ENCODE measurements around the gene C19orf81. TPM values are rescaled to one million over a fixed set of nuclear protein-coding genes. Genes with fewer than 3 reads are reported as not detected.

C19orf81 gene
- total RNA-seq, 1 donor from 2014 or later, result not detected

- DNase-seq (ENCODE audit: extremely low spot score, unreplicated experiment), result no peak
- Mint-ChIP-seq H3K36me3 (ENCODE audit: unreplicated experiment) (no peaks in the 10 kb centered on the region), H3K27ac (ENCODE audit: unreplicated experiment) (no peak overlapping the region), H3K9me3 (ENCODE audit: unreplicated experiment) (peaks cover 9% of the 10 kb centered on the region), H3K27me3 (ENCODE audit: unreplicated experiment) (peaks cover 24% of the 10 kb centered on the region), H3K4me3 (ENCODE audit: unreplicated experiment) (no peak overlapping the region), H3K4me1 (ENCODE audit: unreplicated experiment) (peaks cover 2% of the 10 kb centered on the region)
- no peak for TF ChIP-seq CTCF (IDR thresholded peaks at IDR 0.05)
Observed at GRCh38 chr19:50636317-50637085, 12.7 kb upstream of the C19orf81 start.

- H3K4me1 Mint-ChIP-seq (ENCODE audit: unreplicated experiment), result peaks cover 2% of the 10 kb centered on the region
- no peak overlapping the region for H3K4me3 Mint-ChIP-seq (ENCODE audit: unreplicated experiment)
- no peak for TF ChIP-seq CTCF (IDR thresholded peaks at IDR 0.05)
- DNase-seq (ENCODE audit: extremely low spot score, unreplicated experiment), result no peak
- H3K36me3 Mint-ChIP-seq (ENCODE audit: unreplicated experiment), result no peaks in the 10 kb centered on the region
- H3K27ac Mint-ChIP-seq (ENCODE audit: unreplicated experiment), result no peak overlapping the region
- peaks cover 24% of the 10 kb centered on the region for H3K27me3 Mint-ChIP-seq (ENCODE audit: unreplicated experiment)
- H3K9me3 Mint-ChIP-seq (ENCODE audit: unreplicated experiment), result peaks cover 5% of the 10 kb centered on the region
Observed at GRCh38 chr19:50638600-50638999, 10.6 kb upstream of the C19orf81 start.

- no peak within 1 kb of the TSS for H3K27ac Mint-ChIP-seq (ENCODE audit: unreplicated experiment)
- H3K27me3 Mint-ChIP-seq (ENCODE audit: unreplicated experiment), result peaks cover 24% of the 10 kb centered on the region
- no peaks in the 10 kb centered on the region for H3K36me3 Mint-ChIP-seq (ENCODE audit: unreplicated experiment)
- H3K9me3 Mint-ChIP-seq (ENCODE audit: unreplicated experiment), result no peaks in the 10 kb centered on the region
- H3K4me1 Mint-ChIP-seq (ENCODE audit: unreplicated experiment), result peaks cover 2% of the 10 kb centered on the region
- no peak for TF ChIP-seq CTCF (IDR thresholded peaks at IDR 0.05)
- H3K4me3 Mint-ChIP-seq (ENCODE audit: unreplicated experiment), result peak within 1 kb of the TSS; percentile 74
- DNase-seq (ENCODE audit: extremely low spot score, unreplicated experiment), result no peak
Observed at GRCh38 chr19:50639121-50640112, 9.8 kb upstream of the C19orf81 start, which contains the start of gene SYT3. SYT3 (minus strand) TSS chr19:50639881; CDS start chr19:50637411, 2,470 bp downstream.

GRCh38 chr19:50640368-50640767, 8.9 kb upstream of the C19orf81 start:
- H3K36me3 Mint-ChIP-seq (ENCODE audit: unreplicated experiment), result no peaks in the 10 kb centered on the region
- H3K4me1 Mint-ChIP-seq (ENCODE audit: unreplicated experiment), result peaks cover 2% of the 10 kb centered on the region
- DNase-seq (ENCODE audit: extremely low spot score, unreplicated experiment), result no peak
- H3K27me3 Mint-ChIP-seq (ENCODE audit: unreplicated experiment), result peaks cover 24% of the 10 kb centered on the region
- H3K27ac Mint-ChIP-seq (ENCODE audit: unreplicated experiment), result no peak overlapping the region
- no peaks in the 10 kb centered on the region for H3K9me3 Mint-ChIP-seq (ENCODE audit: unreplicated experiment)
- TF ChIP-seq CTCF (IDR thresholded peaks at IDR 0.05), result no peak
- H3K4me3 Mint-ChIP-seq (ENCODE audit: unreplicated experiment), result no peak overlapping the region
